Pons (tissue), 1 donor: ENCODE data around the gene GREM1.

ENCODE experiments used
- DNase-seq: peaks from one replicate; pipeline ENCODE4 v3.0.0-alpha.2; 2016; ENCODE audit warnings: low spot score

The GREM1 gene

DNA sequence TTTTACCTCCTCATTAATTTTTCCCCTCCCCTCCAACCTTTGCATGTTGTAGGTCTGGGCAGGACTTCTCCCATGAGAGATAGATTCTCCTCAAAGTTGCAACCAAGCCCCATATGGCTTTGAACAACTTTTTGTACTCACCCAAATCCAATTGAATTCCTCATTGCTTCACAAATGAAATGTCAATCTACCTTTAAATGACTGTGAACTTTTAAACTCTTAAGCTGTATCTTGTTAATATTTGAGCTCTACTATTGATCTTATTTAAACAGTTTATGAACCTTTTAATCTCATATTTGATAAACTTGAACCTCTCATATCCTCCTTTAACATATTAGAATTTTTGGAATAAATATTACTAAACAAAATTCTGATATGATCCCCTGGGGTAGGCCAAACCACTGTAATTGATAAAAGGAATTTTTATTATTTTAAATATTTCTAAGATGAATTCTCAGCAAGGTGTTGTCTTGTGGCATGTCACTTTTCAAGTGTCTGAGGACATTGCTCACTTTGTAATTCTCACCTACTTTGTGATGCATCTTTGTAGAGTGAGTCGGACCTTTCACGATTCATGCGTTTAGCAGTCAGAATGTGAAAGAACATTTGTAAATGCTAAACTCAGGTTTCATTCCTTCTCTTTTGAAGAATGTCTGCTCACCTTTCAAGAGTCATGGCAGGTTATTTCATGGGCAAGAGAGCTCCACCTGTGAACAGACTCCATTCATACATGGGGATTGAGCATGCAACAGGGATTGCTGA, 23.4 kb upstream of the GREM1 start:
- DNase-seq = no peak

DNA sequence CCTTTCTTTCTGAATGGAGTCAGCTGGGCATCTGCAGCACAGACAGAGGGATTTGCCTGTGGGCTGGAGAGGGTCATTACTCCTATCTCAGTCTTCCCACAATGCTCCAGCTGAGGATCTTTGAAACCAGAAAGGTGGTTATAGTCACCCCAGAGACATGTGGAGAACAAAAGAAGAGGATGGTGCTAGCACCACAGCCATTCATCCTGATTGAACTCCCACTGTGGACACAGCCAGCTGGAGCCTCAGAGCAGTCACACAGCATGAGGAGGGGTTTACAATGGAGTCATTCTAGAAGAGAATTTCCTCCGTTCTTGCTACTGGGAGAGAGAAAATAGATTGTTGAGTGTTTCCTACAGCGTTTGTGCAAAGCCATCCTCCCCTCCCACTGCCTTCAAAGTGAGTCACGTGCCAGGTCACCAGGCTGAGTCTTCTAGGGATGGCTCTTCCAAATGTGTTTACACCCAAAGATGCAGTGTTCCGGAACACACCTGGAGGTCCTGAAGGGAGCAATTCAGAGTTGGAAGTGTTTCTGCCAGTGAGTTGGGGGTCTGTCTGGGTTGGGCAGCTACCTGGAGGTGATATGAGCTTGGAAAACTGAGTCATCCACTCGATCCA, 18.9 kb upstream of the GREM1 start:
- no peak for DNase-seq

DNA sequence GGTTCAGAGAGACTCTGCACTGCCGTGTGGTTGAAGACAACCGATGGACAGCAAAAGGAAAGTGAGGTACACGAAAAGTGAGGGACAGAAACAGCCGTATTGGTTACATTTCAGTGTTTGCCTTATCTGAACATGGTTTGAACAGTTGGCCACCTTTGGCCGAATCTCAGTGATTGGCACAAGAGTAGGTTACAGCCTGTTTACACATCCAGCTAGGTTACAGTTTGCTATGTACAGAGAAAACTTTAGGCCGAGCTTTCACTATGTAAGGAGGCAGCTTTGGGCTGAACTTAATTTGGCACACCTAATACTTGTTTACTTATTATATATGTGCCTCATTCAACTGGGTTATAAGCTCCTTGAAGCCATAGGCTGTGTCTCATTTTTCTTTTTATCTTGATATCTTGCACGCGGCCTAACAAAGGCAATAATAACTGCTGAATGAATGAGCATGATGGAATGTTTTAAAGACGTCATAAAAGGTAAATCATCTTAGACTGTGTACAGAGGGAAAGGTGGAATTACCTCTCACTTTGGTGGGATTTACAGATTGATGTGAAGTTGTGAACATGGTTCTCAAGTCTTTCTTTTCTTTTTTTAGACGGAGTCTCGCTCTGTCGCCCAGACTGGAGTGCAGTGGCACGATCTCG, 17.2 kb upstream of the GREM1 start:
- DNase-seq = no peak

DNA sequence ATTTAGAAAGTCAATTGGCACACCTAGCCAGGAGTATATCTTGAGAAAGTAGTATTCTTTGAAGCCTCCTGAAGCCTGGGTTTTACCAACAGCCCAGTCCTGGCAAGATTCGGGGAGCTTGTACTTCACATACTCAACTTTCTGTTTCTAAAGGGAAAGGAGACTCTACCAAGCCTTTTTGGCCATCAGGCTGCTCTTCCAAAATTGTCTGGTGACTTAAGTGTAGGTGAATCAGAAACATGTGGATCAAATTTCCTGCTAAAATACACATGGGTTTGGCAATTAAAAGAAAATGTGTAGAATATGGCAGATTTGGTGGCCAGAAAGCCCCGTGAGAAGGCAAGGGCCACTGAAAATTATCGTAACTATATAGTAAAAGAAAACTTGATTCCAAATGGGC, 15.9 kb upstream of the GREM1 start:
- DNase-seq = no peak

DNA sequence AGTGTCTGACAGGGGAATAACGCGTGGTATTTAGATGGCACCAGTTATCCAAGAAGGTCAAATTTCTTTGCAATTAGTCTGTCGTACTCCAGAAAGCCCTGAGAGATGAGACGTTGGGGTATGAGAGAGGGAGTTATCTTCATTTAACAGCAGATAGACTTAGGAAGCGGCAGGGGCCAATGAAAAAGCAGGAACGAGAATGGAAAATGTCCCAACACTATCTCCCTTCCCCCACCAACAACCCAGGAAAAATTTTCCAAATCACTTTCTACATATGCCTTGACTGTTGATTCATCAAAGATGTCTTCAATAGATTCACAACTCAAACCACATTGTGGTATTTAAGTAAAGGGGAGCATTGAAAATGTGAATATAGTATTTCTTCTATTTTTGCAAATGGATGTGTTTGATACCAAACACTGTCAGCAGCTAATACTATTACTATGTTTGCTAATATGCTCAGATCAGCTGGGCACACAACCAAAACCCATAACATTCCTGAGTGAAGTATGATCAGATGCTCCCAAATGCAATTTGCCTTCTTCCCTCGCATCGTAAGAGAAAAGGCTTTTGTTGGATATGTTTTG, 13.3 kb upstream of the GREM1 start:
- no peak for DNase-seq

DNA sequence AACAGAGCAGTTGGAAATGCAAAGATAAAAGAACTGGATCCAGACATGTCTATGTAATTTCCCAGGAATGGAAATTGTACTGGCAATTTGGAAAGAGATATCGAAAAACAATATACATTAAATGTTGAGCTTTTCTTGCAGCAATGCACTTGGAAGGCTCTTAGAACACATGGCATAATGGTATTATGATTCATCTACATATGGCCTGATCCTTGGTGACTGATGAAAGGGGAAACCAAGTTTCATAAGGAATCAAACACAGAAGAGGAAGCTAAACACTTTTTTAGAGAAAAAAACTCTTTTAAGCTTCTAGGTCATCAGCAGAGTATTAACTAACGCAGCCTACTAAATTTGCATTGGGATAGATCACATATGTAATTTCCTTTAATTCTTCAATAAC, 12.4 kb upstream of the GREM1 start:
- no peak for DNase-seq

DNA sequence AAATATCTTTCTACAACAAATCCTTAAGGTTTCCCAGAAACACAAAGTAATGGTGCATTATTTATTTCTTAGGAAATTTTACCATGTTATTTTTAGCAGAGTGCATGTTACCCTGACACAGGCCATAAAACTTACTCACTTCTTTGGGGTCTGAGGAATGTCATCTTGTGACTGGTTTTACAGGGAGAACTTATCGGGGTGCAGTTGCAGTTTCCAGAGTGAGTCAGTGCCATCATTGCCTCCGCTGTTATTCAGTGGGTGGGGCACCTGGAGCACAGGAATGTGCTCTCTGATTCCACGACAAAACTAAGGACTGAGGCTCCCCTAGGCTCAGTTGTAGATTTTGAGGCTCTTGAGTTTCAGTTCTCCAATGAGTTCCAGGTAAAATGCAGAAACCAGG, 11.1 kb upstream of the GREM1 start:
- DNase-seq = no peak

DNA sequence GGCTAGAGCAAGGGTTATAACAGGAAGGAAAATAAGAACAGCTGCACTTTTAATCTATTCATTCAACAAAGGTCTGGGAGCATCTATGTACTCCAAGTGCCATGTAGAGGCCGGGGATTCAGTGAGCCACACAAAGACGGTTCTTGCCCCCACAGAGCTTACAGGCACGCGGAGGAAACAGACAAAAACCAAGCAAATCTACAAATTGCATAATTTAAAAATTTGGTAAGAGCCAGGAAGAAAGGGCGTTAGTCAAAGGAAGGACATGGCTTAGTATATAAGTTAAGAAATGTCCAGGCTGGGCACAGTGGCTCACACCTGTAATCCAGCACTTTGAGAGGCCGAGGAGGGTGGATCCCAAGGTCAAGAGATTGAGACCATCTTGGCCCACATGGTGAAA, 10.4 kb upstream of the GREM1 start:
- no peak for DNase-seq

DNA sequence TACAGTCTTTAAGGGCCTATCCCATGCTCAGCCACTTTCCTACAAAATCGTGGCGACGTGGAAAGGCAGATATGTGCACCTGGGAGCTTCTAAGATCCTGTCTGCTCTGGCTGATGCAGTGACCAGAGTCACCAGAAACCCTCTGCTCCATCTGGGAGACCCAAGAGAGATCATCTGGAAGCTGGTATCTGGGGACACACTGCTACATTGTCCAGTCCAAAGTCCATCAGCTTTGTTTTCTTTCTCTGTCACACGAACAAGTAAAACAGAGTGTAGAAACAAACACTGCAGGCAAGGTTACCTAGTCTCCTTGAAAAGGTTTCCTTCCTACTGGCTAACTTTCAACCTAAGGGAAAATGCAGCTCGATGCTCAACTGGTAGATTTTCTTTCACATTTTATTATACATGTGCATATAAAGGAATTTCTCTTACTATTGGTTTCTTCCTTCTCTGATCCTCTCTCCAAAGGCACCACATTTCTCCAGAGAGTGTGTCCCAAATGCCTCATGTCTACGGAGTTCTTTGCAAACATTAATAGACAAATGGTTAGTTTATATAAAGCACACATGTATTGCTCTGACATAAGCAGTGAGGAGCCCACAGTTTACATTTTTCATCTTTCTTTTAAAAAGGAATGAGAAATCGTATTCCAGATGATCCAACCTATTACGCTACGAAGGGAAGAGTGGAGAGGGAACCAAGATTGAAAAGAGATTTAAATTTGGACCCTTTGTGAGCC, 8.3 kb upstream of the GREM1 start:
- DNase-seq = no peak

DNA sequence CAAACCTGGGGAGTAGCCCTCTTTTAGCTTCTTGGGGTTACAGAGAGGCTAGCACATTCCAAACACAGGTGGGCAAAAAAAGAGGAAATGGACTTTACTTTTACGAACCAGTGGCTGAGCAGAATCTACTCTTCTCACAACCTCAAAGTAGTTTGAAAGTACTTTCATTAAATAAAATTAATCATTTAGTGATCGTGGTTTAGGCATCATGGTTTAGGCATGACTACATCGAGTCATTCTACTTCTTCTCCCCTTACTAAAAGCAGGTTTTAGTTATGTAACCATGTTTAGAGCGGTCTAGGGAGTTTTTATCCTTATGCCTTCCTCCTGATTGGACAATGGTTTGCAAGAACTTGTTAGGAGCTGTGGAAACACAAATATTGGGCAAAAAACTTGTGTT, 2.5 kb upstream of the GREM1 start:
- DNase-seq = no peak

DNA sequence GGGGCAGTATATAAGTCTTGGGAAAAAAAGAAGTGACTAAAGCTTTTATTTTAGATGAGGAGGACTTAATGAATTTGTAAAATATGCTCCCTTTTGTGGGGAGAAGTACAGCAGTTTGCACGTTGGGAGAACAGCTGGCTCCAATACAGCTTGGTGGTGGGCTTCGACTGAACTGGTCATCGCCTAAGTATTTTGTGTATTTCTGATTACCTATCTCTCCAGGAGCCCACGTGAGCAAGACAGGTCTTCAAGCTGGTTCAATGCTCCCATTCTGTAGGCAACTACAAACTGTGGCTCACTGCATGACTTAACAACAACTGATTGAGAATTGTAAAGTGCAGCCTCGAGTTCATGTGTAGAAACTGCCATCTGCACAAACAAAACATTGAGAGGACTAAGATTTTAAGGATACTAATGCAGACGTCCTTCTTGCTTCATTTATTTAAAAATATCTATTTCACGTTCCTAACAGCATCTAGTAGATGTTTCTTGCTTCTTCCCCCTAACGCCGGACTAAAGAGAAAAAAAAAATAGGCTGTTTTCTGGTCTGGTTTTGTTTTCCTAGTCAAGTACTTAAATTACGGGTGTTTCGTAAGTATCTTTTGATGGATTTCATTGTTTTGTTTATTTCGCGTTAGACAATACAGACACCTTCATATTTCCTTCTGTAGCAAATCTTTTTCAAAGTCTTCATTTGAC, 1.4 kb upstream of the GREM1 start:
- DNase-seq = peak; percentile 19

DNA sequence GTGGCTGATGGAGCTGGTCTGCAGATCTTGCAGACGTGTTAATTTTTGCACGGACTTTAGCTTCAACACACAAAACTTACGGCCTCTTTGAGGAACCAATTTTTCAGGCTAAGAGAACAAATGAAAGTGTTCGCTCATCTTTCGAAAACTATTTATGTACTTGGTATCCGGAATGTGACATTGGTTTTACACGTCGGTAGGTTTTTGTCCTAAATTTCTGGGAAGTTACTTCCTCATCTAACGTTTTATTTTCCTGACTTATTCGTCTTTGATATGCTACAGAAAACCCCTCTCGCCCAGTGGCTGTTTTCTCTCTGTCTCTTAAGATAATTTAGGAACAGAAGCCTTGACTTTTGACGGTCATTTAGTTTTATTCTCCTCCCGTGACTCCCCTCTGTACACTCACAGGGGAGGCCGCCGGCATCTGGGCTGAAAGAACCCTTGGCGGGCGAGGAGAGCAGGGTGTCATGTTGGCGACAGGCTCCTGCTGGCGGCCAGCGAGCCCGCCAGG, 834 bp upstream of the GREM1 start:
- DNase-seq = peak; percentile 12

DNA sequence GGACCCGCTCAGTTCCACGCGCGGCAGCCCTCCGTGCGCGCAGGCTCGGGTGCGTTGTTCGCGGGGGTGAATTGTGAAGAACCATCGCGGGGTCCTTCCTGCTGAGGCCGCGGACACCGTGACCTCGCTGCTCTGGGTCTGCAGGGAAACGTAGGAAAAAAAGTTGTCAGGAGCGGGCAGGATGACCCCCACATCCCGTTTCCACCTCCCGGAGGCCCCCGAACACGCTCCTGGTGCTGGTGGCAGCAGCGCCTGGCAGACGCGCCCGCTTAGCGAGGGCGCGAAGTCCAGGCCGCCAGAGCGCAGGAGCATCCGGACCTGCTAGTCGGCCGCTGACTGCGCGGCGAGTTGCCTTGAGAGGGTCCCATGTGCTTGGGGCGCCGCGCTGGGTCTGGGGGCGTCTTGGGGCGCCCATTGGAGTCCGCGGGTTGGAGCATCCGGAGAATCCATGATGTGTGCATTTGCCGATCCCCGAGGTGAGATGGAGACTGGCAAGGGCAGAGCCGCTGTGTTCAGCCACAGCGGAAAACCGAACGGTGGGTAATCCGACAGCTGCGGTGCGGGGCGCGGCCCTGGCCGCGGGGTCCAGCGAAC, 520 bp downstream of the GREM1 start:
- DNase-seq = no peak

DNA sequence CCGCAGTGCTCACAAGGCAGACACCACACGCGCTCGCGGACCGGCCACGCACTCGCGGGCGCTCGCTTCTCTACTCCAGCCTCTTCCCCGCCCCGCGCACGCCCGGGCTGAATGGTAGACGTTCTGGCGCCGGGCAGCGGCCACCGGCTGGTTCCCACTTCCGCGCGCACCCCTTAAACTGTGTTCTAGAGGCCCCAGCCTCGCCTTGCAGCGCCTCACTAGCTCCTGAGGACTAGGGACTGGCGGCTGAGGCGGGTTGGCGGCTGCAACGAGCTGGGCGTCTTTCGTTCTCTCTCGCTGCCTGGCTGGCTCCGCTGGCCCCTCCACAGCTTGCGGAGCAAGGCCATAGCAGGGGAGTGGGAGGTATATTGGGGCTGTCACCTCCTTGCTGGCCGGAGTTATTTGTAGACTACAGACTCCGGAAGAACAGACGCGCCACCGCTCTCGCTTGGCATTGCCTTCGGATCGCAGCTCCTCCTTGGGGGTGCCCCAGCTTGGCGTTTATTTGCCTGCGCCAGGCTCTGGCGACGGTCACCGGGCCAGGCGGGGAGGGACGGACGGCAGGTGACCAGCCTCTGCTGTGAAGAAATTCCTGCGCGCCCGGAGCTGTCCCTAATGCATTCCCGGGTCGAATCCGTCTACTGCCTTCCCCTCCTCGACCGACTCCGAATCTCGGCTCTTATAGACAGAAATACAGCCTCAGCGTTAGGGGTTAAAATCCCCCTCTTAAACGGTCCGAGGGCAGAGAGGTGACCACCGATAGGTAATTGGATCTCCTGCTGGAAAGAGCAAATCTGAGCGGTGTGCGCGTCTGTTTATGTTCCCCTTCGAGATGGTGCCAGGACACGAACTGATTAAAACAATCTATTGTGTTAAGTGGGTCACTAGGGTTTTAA, 1.3 kb downstream of the GREM1 start:
- DNase-seq = no peak

DNA sequence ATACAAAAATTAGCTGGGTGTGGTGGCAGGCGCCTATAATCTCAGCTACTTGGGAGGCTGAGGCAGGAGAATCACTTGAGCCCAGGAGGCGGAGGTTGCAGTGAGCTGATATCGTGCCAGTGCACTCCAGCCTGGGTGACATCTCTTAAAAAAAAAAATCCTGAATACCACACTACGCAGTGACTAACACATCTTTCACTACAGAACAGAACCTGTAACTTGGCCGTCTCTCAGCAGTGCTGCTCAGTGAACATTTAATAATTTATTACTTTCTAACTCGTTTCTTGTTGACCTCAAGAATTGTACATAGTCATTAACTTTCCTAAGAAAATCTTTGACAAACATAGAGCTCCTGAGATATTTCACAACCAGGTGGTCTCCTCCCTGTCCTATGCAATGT, 3.8 kb downstream of the GREM1 start:
- no peak for DNase-seq

DNA sequence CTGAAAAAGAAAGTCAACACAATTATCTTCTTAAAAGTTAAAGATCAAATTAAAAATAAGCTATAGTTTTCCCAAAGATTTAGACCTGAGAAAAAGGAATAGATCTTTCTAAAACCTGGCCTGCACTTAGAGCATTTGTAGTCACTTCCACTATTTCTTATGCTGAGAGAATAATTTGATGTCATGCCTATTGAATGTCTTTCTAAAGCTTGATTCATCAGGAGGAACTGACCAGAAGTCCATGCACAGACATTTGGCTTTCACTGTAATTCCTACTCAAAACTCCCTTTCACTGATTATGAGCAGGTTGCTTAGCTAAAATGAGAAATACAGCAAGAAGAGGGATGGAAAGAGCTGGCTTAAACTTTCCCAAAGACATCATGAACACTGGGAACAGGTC, 4.3 kb downstream of the GREM1 start:
- DNase-seq = no peak

DNA sequence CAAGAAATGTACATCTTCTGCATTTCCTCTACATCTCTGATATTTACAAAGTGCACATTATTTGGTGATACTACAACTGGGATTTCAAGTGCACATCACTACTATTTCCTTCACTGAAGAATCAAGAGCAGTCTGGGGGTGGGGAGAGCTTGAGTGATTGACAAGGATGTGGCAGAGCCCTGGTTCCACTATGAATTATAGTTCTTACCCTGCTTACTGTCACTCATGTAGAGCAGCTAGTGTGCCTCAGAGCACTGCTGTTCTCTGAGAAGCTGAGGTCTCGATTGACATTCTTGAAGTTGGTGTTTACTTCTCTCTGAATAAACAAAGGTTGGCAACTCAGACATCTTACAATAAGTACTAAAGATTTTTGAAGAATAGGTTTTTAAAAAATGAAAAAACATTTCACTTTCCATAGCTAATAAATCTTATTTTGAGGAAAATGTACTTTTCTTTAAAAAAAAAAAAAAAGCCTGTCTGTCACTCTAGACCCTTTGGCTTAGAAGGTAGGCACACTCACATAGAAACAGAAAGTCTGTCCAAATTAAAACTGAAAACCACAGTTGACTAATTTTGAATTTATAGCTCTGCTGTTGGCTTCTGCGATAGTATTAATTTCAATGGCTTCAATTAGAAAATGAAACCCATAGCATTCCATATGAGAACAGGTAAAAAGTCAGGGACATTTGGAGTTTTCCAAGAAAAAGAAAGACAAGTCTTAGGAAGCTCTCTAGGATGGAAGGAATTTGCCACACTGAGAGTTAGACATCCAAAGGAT, 5.6 kb downstream of the GREM1 start:
- no peak for DNase-seq

DNA sequence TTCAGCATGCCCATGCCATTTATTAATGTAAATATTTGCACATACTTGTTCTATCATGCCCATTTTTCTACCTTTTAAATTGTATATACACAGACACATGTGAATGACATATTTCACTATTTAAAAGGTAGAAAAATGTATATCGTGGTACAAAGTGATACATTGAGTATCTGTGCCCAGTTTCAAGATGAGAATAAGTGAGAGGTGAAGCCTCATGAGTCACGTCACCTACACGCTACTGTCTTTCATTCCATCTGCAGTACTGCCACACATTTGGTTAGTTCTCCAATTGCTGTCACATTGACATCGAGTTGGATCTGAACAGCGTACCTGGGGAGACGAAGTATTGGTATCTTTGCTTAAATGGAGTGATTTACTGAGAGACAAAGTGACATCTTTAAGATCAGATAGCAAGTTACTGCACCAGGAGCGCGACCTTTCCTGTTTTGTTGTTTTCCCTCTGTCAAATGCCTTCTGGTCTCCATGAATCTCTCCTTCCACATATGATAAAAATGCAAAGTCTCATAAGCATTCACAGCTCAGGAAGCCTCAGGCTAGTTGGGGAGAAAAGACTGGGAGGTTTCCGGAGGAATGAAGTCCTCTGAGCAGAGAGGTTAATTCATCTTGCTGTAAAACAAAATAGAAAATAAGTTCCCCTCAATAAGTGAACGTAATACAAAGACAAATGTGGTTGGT, 12.0 kb downstream of the GREM1 start:
- DNase-seq = no peak
